ENCODE results near the gene LRP1-AS. TPM values are rescaled to one million over a fixed set of nuclear protein-coding genes. Genes with fewer than 3 reads are reported as not detected.

Gene LRP1-AS
- total RNA-seq, 2 experiments from 2014 or later, result not detected

GRCh38 chr12:57119294-57120085, 27.9 kb downstream of the LRP1-AS start:
- Histone ChIP-seq H3K27me3 (ENCODE audit: control insufficient read depth in 1 of 2, insufficient read depth in 2 of 2, low read length in 2 of 2) (no peaks in the 10 kb centered on the region), H3K36me3 (ENCODE audit: insufficient read depth, low read length) (no peaks in the 10 kb centered on the region), H3K9me3 (ENCODE audit: control insufficient read depth in 1 of 2, insufficient read depth in 1 of 2, low read length in 2 of 2) (no peaks in the 10 kb centered on the region), H3K4me1 (ENCODE audit: insufficient read depth, low read length) (peaks cover 3% of the 10 kb centered on the region), H3K4me3 (ENCODE audit: low read length) (no peak overlapping the region), H3K27ac (ENCODE audit: low read depth in 1 of 2, low read length in 2 of 2) (no peak overlapping the region)
- ChIA-PET CTCF (interaction anchor here (0.7 to 1.0 kb wide), 2 partner anchors 50 to 118 kb away, joined by 3 to 4 read pairs; no protein-coding TSS in a partner anchor), POLR2A (no interaction called here)
- H3K4me1 Mint-ChIP-seq (ENCODE audit: low read depth), result peaks cover 5% of the 10 kb centered on the region
- H3K4me3 Mint-ChIP-seq, result no peak overlapping the region
- H3K9me3 Mint-ChIP-seq, result no peaks in the 10 kb centered on the region
- H3K27ac Mint-ChIP-seq, result no peak overlapping the region
- H3K27me3 Mint-ChIP-seq, result no peaks in the 10 kb centered on the region
- DNase-seq (no peak), ATAC-seq (ENCODE audit: poor library complexity) (no peak)
- no peak for TF ChIP-seq CTCF (IDR thresholded peaks at IDR 0.05)
- no peaks in the 10 kb centered on the region for H3K36me3 Mint-ChIP-seq (ENCODE audit: low read depth)
- intact Hi-C loops (cut with DNase I, micrococcal nuclease), result no loop called here

GRCh38 chr12:57118711-57119271, 28.6 kb downstream of the LRP1-AS start:
- Mint-ChIP-seq H3K4me1 (ENCODE audit: low read depth) (no peaks in the 10 kb centered on the region), H3K9me3 (no peaks in the 10 kb centered on the region), H3K4me3 (no peak overlapping the region), H3K27me3 (no peaks in the 10 kb centered on the region), H3K36me3 (ENCODE audit: low read depth) (no peaks in the 10 kb centered on the region), H3K27ac (no peak overlapping the region)
- ATAC-seq (ENCODE audit: poor library complexity) (no peak), DNase-seq (peak in 2 of 14 experiments; percentile 39 to 50)
- Histone ChIP-seq H3K27ac (ENCODE audit: low read depth in 1 of 2, low read length in 2 of 2) (no peak overlapping the region), H3K36me3 (ENCODE audit: insufficient read depth, low read length) (no peaks in the 10 kb centered on the region), H3K4me3 (ENCODE audit: low read length) (no peak overlapping the region), H3K27me3 (ENCODE audit: control insufficient read depth in 1 of 2, insufficient read depth in 2 of 2, low read length in 2 of 2) (no peaks in the 10 kb centered on the region), H3K4me1 (ENCODE audit: insufficient read depth, low read length) (no peaks in the 10 kb centered on the region), H3K9me3 (ENCODE audit: control insufficient read depth in 1 of 2, insufficient read depth in 1 of 2, low read length in 2 of 2) (no peaks in the 10 kb centered on the region)
- POLR2A ChIA-PET, result no interaction called here
- intact Hi-C loops (cut with DNase I, micrococcal nuclease), result no loop called here
- no peak for TF ChIP-seq CTCF (IDR thresholded peaks at IDR 0.05)
- CTCF ChIA-PET, result no interaction called here

GRCh38 chr12:57116580-57117281, 30.7 kb downstream of the LRP1-AS start:
- intact Hi-C loops (cut with DNase I, micrococcal nuclease), result loop anchor here in 1 of 2 experiments (2.0 kb wide), 1 partner anchor 358 kb away; no protein-coding TSS in a partner anchor
- Mint-ChIP-seq H3K4me1 (ENCODE audit: low read depth) (peaks cover 11% of the 10 kb centered on the region), H3K27me3 (peaks cover 4% of the 10 kb centered on the region), H3K9me3 (no peaks in the 10 kb centered on the region), H3K36me3 (ENCODE audit: low read depth) (peaks cover 6% of the 10 kb centered on the region), H3K27ac (no peak overlapping the region), H3K4me3 (no peak overlapping the region)
- TF ChIP-seq CTCF (IDR thresholded peaks at IDR 0.05), result no peak
- CTCF ChIA-PET, result interaction anchor here (1.8 to 2.5 kb wide), 2 partner anchors 8 to 47 kb away, joined by 7 to 8 read pairs; no protein-coding TSS in a partner anchor
- POLR2A ChIA-PET, result interaction anchor here (1.0 kb wide), 1 partner anchor 47 kb away, joined by 3 read pairs; no protein-coding TSS in a partner anchor
- H3K4me3 ChIP-seq (ENCODE audit: low read length), result no peak overlapping the region
- ATAC-seq (ENCODE audit: poor library complexity) (no peak), DNase-seq (no peak)
- no peaks in the 10 kb centered on the region for H3K9me3 ChIP-seq (ENCODE audit: control insufficient read depth in 1 of 2, insufficient read depth in 1 of 2, low read length in 2 of 2)
- H3K4me1 ChIP-seq (ENCODE audit: insufficient read depth, low read length), result peaks cover 12% of the 10 kb centered on the region
- H3K36me3 ChIP-seq (ENCODE audit: insufficient read depth, low read length), result no peaks in the 10 kb centered on the region
- no peak overlapping the region for H3K27ac ChIP-seq (ENCODE audit: low read depth in 1 of 2, low read length in 2 of 2)
- H3K27me3 ChIP-seq (ENCODE audit: control insufficient read depth in 1 of 2, insufficient read depth in 2 of 2, low read length in 2 of 2), result no peaks in the 10 kb centered on the region
